Globus pallidus (tissue), 1 donor: ENCODE data around the gene NLRC5.
A peak's percentile ranks its signal among the peaks of the same experiment; 100 is the strongest.

Experiments
- DNase-seq: peaks from one replicate; pipeline ENCODE4 v3.0.0-alpha.2; 2015; ENCODE audit warnings: low spot score

NLRC5 gene

DNA sequence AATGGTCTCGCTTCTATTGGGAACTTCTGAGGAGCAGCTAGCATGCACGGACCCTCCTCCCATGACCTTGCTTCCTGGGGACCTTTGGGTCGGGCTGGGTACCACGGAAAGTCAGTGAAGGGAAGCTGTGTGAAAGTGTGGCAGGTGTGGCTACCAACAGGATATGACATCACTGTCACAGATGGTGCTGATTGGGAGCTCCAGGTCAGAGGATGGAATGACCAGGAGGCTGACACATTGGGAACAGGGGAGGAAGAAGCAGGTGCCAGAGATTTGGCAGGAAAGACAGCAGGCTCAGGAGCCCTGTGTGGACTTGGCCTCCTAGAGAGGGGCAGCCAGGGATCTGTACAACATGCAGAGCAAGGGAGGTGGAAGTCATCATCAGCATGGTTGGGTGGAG is 137.1 kb downstream of the NLRC5 start:
- DNase-seq: no peak

DNA sequence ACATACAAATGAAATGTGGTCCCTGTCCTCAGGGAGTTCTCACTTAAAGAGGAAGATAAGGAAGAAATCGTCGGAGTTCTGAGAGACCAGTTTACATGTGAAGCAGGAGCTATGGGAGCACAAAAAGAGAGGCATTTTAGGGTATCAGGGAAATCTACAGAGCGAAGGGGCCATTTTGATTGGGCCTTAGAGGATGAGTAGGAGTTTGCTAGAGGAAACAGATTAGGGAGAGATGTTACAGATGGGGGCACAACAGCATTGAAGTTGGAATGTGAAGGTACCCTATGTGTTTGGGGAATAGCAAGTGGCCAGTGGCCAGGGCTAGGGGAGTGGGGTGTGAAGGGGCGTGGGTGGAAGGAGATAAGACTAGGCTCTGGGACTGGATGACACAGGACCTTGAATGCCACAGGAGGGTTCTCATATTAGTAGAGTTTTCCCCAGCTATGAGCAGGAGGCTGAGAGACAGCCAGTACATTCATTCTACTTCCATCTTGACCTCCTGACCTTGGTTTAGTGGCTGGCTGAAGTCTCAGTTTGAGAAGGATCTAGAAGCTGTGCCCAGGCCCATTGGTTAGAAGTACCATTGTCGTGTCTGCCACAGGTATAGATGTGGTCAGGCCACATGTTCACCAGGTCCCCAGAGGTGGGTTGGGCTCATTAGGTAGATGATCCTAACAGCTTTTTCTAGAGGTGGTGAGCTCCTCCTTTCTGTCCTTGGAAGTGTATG is 137.8 kb downstream of the NLRC5 start:
- no peak for DNase-seq

DNA sequence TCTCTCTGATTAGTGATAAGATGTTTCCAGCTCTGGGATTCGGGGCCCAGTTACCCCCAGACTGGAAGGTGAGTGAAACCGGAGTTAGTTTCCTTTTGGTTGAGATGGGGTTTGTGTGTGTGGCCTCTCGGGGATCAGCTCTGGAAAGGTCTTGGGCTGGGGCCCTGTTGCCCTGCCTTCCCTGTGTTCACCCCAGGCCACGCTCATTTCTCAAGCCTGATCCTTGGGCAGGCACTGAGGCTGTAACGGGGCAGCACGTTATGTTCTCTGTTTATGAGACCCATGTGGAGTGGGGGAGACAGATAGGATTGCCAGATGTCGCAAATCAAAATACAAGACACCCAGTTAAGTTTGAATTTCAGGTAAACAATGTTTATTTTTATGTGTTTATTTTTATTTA is 138.5 kb downstream of the NLRC5 start:
- no peak for DNase-seq

- no peak for DNase-seq
Observed at GRCh38 chr16:57128771-57129389, 139.5 kb downstream of the NLRC5 start.

DNA sequence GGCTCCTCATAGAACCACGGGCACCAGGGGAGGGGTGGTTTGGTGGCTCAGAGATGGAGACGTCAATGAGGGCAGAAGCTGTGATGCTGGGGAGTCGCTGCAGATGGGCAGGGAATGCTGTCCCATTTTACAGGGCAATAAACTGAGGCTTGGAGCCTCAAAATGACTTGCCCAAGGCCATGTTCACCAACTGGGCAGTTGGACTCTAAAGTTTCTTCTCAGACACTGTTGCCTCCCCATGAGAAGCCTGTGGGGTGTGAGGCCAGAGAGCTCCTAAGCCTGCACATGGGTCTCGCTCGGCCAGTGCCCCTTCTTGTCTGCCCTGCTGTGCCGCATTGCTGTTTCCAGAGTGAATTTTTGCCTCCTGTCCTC is 141.6 kb downstream of the NLRC5 start:
- no peak for DNase-seq

DNA sequence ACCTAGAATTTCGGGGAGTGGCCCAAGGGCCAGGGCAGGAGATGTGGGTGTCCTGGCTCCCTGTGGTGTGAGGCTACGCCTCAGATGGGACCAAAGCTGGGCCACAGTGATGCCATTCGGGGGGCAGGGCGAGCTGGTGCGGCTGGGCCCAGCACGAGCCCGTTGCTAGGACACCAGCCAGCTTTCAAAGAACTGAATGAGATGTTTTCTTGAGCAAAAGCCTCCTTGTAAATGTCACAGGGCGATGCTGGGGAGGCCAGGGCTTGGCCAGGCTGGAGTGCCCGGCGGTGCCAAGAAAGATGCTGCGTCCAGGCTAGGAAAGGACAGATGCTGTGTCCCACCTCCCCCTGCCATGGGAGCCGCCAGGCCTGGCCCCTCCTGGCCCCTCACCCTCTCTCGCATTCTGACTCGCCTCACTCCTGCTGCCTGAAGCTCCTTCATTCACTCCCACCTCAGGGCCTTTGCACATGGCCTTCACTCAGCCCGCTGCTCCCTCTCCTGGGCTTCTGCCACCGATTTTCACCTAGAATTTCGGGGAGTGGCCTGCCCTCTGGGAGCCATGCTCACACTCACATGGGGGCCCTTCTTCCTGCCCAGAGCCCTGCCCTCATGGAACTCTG is 142.1 kb downstream of the NLRC5 start:
- peak; percentile 96 for DNase-seq

DNA sequence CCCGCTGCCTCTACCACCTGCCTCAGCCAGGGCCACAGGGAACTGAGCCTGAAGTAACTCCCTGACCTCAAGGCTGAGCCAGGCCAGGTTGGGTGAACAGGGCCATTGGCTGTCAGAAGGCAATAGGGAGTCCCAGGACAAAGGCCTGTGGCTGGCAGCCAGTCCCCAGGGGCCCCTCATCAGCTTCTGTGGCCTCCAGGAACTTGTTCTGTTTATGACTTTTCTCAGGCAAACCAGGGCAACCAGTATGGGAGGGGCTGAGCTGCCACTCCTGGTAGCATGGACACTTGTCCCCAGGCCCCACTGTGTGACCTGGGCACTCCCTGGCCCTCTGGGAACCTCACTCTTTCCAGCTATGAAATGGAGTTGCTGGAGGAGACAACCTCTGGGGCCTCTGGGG is 143.1 kb downstream of the NLRC5 start:
- no peak for DNase-seq

DNA sequence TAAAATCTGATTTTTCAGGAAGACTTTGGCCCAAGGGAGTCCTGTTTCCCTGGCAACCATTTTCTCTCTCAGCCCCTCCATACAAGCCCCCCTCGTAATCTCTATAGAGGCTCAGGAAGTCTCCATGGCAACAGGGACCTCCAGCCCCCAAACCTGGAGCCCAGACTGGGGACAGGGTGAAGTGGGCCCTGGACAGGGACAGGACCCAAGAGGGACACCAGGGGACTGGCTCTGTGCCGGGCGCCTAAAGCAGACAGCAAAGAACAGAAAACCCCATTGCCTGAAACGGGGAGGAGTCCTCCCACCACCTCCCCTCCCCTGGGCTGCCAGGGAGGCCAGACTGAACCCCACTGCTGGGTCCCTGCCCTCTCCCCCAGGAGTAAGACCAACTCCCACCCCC is 143.7 kb downstream of the NLRC5 start:
- no peak for DNase-seq
